Mesenchymal stem cell (in vitro differentiated cells and primary cell): ENCODE measurements around the gene TGM4.

ENCODE experiments used
- DNase-seq: peaks from one replicate; pipeline ENCODE4 v3.0.0-alpha.2; 2013
- H2AFZ ChIP-seq: one replicate; pipeline ENCODE4 v1.6.1; 2013; ENCODE audit warnings: low read depth, mild to moderate bottlenecking, control low read depth, inconsistent platforms, low read length, moderate library complexity
- H2AK5ac ChIP-seq: 2 replicates; pipeline ENCODE4 v1.6.1; 2013; ENCODE audit warnings: low read length, moderate library complexity, mild to moderate bottlenecking, inconsistent platforms; ENCODE audit not compliant: severe bottlenecking
- H2BK120ac ChIP-seq: one replicate; pipeline ENCODE4 v1.6.1; 2013; ENCODE audit warnings: low read depth, mild to moderate bottlenecking, inconsistent platforms, low read length, moderate library complexity
- H2BK12ac ChIP-seq, 2 experiments: one replicate each; pipeline ENCODE4 v1.6.1; 2013; ENCODE audit warnings: inconsistent platforms in 2 of 2, low read length in 2 of 2, mild to moderate bottlenecking in 2 of 2, moderate library complexity in 2 of 2, control low read depth in 1 of 2
- H2BK15ac ChIP-seq: one replicate; pipeline ENCODE4 v1.6.1; 2013; ENCODE audit warnings: mild to moderate bottlenecking, low read depth, inconsistent platforms; ENCODE audit not compliant: poor library complexity, severe bottlenecking
- H2BK5ac ChIP-seq: 2 replicates; pipeline ENCODE4 v1.6.1; 2013; ENCODE audit warnings: low read depth, mild to moderate bottlenecking, low read length, control low read depth, inconsistent platforms; ENCODE audit not compliant: poor library complexity, severe bottlenecking
- H3K14ac ChIP-seq, 2 experiments: one replicate each; pipeline ENCODE4 v1.6.1; 2013; ENCODE audit warnings: inconsistent platforms in 2 of 2, low read length in 2 of 2, control low read depth in 1 of 2, mild to moderate bottlenecking in 1 of 2, moderate library complexity in 1 of 2
- H3K18ac ChIP-seq, 2 experiments: one replicate each; pipeline ENCODE4 v1.6.1; 2013; ENCODE audit warnings: inconsistent platforms in 2 of 2, low read length in 2 of 2, control low read depth in 1 of 2, low read depth in 1 of 2, mild to moderate bottlenecking in 1 of 2
- H3K23ac ChIP-seq, 2 experiments: one replicate each; pipeline ENCODE4 v1.6.1; 2013; ENCODE audit warnings: inconsistent platforms in 2 of 2, low read length in 2 of 2, mild to moderate bottlenecking in 2 of 2, moderate library complexity in 2 of 2, control low read depth in 1 of 2
- H3K27ac ChIP-seq: 2 replicates; pipeline ENCODE4 v1.5.1; 2013; ENCODE audit warnings: mild to moderate bottlenecking, moderate library complexity, low read length, control low read depth, inconsistent platforms; ENCODE audit not compliant: poor library complexity, severe bottlenecking
- H3K27me3 ChIP-seq, 2 experiments: 2 replicates each; pipeline versions ENCODE4 v1.6.1 to v1.7.0; 2013; ENCODE audit warnings: low read length in 2 of 2, mild to moderate bottlenecking in 2 of 2, moderate library complexity in 2 of 2, control low read depth in 1 of 2, inconsistent platforms in 1 of 2; ENCODE audit not compliant: control insufficient read depth in 1 of 2, insufficient read depth in 1 of 2
- H3K36me3 ChIP-seq, 2 experiments: 2 replicates each; pipeline versions ENCODE4 v1.6.1 to v1.7.0; 2013; ENCODE audit warnings: low read length in 2 of 2, control low read depth in 1 of 2, inconsistent platforms in 1 of 2, low read depth in 1 of 2, mild to moderate bottlenecking in 1 of 2; ENCODE audit not compliant: insufficient read depth in 2 of 2, control insufficient read depth in 1 of 2
- H3K4ac ChIP-seq, 2 experiments: one replicate each; pipeline ENCODE4 v1.6.1; 2013; ENCODE audit warnings: inconsistent platforms in 2 of 2, low read length in 2 of 2, mild to moderate bottlenecking in 2 of 2, moderate library complexity in 2 of 2, control low read depth in 1 of 2, low read depth in 1 of 2
- H3K4me1 ChIP-seq: 2 replicates; pipeline ENCODE4 v1.6.1; 2013; ENCODE audit warnings: low read depth, low read length, control low read depth; ENCODE audit not compliant: control insufficient read depth, insufficient read depth
- H3K4me2 ChIP-seq: 2 replicates; pipeline ENCODE4 v1.6.1; 2013; ENCODE audit warnings: low read length, mild to moderate bottlenecking, inconsistent platforms; ENCODE audit not compliant: poor library complexity, severe bottlenecking
- H3K4me3 ChIP-seq, 2 experiments: 2 replicates each; pipeline versions ENCODE4 v1.5.1 to v1.7.0; 2013; ENCODE audit warnings: low read length in 2 of 2, mild to moderate bottlenecking in 2 of 2, control low read depth in 1 of 2, low read depth in 1 of 2; ENCODE audit not compliant: insufficient read depth in 1 of 2
- H3K79me1 ChIP-seq: replicated peaks from 2 replicates; pipeline ENCODE4 v1.6.1; 2013; ENCODE audit warnings: mild to moderate bottlenecking, control low read depth, low read length, inconsistent platforms; ENCODE audit not compliant: poor library complexity, severe bottlenecking
- H3K9ac ChIP-seq: 2 replicates; pipeline ENCODE4 v1.7.0; 2013; ENCODE audit warnings: mild to moderate bottlenecking, low read length, moderate library complexity
- H3K9me3 ChIP-seq: 2 replicates; pipeline ENCODE4 v1.7.0; 2013; ENCODE audit warnings: mild to moderate bottlenecking, low read length; ENCODE audit not compliant: control insufficient read depth
- H4K8ac ChIP-seq: one replicate; pipeline ENCODE4 v1.6.1; 2013; ENCODE audit warnings: inconsistent platforms, mild to moderate bottlenecking, low read length, moderate library complexity
- H4K91ac ChIP-seq: one replicate; pipeline ENCODE4 v1.6.1; 2013; ENCODE audit warnings: mild to moderate bottlenecking, low read length, inconsistent platforms
- WGBS: methylation state at CpG from one replicate; pipeline ENCODE4 v1.1.7; 2013; ENCODE audit warnings: mixed read lengths; 5-methylcytosine and 5-hydroxymethylcytosine counted together

Gene TGM4

DNA sequence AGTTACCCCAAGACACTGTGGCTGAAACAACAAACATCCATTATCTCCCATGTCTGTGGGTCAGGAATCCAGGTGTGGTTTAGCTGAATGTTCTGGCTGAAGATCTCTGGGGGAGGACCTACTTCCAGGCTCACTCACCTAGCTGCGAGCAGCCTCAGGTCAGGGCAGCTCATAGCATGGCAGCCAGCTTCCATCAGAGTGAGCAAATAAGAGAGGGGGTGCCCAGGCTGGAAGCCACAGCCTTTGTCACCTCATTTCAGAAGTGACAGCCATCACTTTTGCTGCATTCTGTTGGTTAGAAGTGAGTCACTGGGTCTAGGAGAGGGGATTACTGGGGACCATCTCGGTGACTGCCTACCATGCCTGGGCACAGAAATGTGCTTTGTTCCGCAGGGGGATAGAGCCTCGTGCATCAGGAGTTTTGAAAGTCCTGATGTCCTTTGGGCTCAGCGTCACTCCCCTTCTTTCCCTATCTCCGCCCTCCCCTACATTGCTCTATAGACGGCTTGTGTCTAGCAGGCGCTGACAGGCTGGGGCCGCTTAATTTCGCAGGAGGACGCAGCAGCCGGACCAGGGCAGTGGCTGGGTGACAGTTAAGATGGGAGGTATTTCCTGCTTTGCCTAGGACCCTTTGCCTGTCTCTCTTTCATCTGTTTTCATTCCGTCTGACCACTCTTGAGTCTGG, 25.4 kb downstream of the TGM4 start:
- no peak overlapping the region for H2BK5ac ChIP-seq
- no peak overlapping the region for H4K91ac ChIP-seq
- no peak overlapping the region for H3K4ac ChIP-seq
- no peak overlapping the region for H3K27ac ChIP-seq
- H2BK12ac ChIP-seq, result no peak overlapping the region
- no peak overlapping the region for H2AFZ ChIP-seq
- peaks cover under 1% of the 10 kb centered on the region for H3K4me1 ChIP-seq
- H4K8ac ChIP-seq, result peak overlapping the region; percentile 13
- H3K36me3 ChIP-seq, result no peaks in the 10 kb centered on the region
- no peaks in the 10 kb centered on the region for H3K79me1 ChIP-seq
- no peak overlapping the region for H2AK5ac ChIP-seq
- peak overlapping the region in 1 of 2 experiments; percentile 26 for H3K14ac ChIP-seq
- no peak overlapping the region for H3K9ac ChIP-seq
- H3K4me2 ChIP-seq, result no peak overlapping the region
- no peak overlapping the region for H3K18ac ChIP-seq
- no peak overlapping the region for H3K4me3 ChIP-seq
- H3K9me3 ChIP-seq, result no peaks in the 10 kb centered on the region
- DNase-seq, result no peak
- peaks cover 3 to 54% of the 10 kb centered on the region in 2 experiments for H3K27me3 ChIP-seq
- no peak overlapping the region for H2BK15ac ChIP-seq
- no peak overlapping the region for H2BK120ac ChIP-seq
- WGBS, result 60% methylated on average over 12 of the region's 13 CpGs
- H3K23ac ChIP-seq, result peak overlapping the region in 1 of 2 experiments; percentile 35

GRCh38 chr3:44902628-44903027, 28.2 kb downstream of the TGM4 start:
- WGBS, result 52% methylated on average over 4 of the region's 4 CpGs
- H2BK15ac ChIP-seq, result no peak overlapping the region
- no peak overlapping the region for H3K23ac ChIP-seq
- no peak overlapping the region for H2BK120ac ChIP-seq
- H3K4me2 ChIP-seq, result no peak overlapping the region
- H3K4me1 ChIP-seq, result no peaks in the 10 kb centered on the region
- H2AK5ac ChIP-seq, result no peak overlapping the region
- H3K4me3 ChIP-seq, result no peak overlapping the region
- H3K9me3 ChIP-seq, result peaks cover 11% of the 10 kb centered on the region
- H2AFZ ChIP-seq, result no peak overlapping the region
- H3K4ac ChIP-seq, result no peak overlapping the region
- H4K8ac ChIP-seq, result no peak overlapping the region
- no peak overlapping the region for H2BK12ac ChIP-seq
- H3K36me3 ChIP-seq, result no peaks in the 10 kb centered on the region
- H3K79me1 ChIP-seq, result no peaks in the 10 kb centered on the region
- H3K18ac ChIP-seq, result no peak overlapping the region
- no peak for DNase-seq
- no peak overlapping the region for H3K9ac ChIP-seq
- H4K91ac ChIP-seq, result no peak overlapping the region
- H3K14ac ChIP-seq, result no peak overlapping the region
- peaks cover 3 to 54% of the 10 kb centered on the region in 2 experiments for H3K27me3 ChIP-seq
- no peak overlapping the region for H2BK5ac ChIP-seq
- no peak overlapping the region for H3K27ac ChIP-seq

DNA sequence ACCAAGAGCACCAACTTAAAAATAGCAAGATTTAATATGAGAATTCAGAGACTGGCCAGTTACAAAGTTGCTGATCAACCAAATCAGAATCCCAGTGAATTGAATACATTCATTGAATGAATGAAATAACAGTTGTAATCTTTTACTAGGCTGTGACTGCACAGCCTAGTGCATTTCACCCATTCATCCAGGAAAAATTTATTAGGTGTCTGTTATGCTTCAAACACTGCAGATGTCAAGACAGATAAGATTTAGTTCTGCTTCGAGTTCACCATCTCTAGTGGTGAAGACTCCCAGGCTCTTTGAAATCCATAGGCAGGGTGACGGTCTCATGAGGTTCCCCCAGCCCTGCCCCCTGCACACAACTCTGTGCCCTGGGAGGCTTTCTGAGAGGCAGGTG, 28.9 kb downstream of the TGM4 start:
- no peak overlapping the region for H2AK5ac ChIP-seq
- no peak overlapping the region for H3K23ac ChIP-seq
- H3K9me3 ChIP-seq, result peaks cover 11% of the 10 kb centered on the region
- no peaks in the 10 kb centered on the region for H3K36me3 ChIP-seq
- no peak overlapping the region for H3K9ac ChIP-seq
- no peak overlapping the region for H3K4me2 ChIP-seq
- no peak overlapping the region for H3K18ac ChIP-seq
- H2BK5ac ChIP-seq, result no peak overlapping the region
- 34% methylated on average over 2 of the region's 2 CpGs for WGBS
- H2AFZ ChIP-seq, result no peak overlapping the region
- no peak overlapping the region for H4K8ac ChIP-seq
- no peak overlapping the region for H2BK12ac ChIP-seq
- no peak overlapping the region for H3K4me3 ChIP-seq
- H3K14ac ChIP-seq, result no peak overlapping the region
- no peak overlapping the region for H3K4ac ChIP-seq
- DNase-seq, result no peak
- H3K27ac ChIP-seq, result no peak overlapping the region
- H2BK15ac ChIP-seq, result no peak overlapping the region
- no peak overlapping the region for H4K91ac ChIP-seq
- H2BK120ac ChIP-seq, result no peak overlapping the region
- peaks cover 3 to 53% of the 10 kb centered on the region in 2 experiments for H3K27me3 ChIP-seq
- H3K79me1 ChIP-seq, result no peaks in the 10 kb centered on the region
- no peaks in the 10 kb centered on the region for H3K4me1 ChIP-seq

GRCh38 chr3:44903751-44904150, 29.3 kb downstream of the TGM4 start:
- no peaks in the 10 kb centered on the region for H3K4me1 ChIP-seq
- H3K23ac ChIP-seq, result no peak overlapping the region
- no peak overlapping the region for H4K8ac ChIP-seq
- no peak overlapping the region for H3K4ac ChIP-seq
- DNase-seq, result no peak
- no peak overlapping the region for H3K27ac ChIP-seq
- H3K4me2 ChIP-seq, result no peak overlapping the region
- H3K9me3 ChIP-seq, result peaks cover 13% of the 10 kb centered on the region
- no peak overlapping the region for H4K91ac ChIP-seq
- peak overlapping the region in 1 of 2 experiments; percentile 32 for H3K4me3 ChIP-seq
- no peak overlapping the region for H2BK15ac ChIP-seq
- H3K18ac ChIP-seq, result no peak overlapping the region
- peaks cover 3 to 49% of the 10 kb centered on the region in 2 experiments for H3K27me3 ChIP-seq
- H3K14ac ChIP-seq, result peak overlapping the region in 1 of 2 experiments; percentile 83
- H3K36me3 ChIP-seq, result no peaks in the 10 kb centered on the region
- 98% methylated on average over 15 of the region's 15 CpGs for WGBS
- no peak overlapping the region for H2BK5ac ChIP-seq
- no peak overlapping the region for H2AFZ ChIP-seq
- no peak overlapping the region for H2BK12ac ChIP-seq
- H3K79me1 ChIP-seq, result no peaks in the 10 kb centered on the region
- H2BK120ac ChIP-seq, result no peak overlapping the region
- no peak overlapping the region for H2AK5ac ChIP-seq
- H3K9ac ChIP-seq, result no peak overlapping the region
